GM21390 (cell line): ENCODE measurements around the gene MRM1.

Experiments
- ATAC-seq: cut with Tn5 transposase; IDR thresholded peaks from one replicate; pipeline ENCODE4 v1.9.1; 2021; ENCODE audit not compliant: unreplicated experiment

The MRM1 gene

DNA sequence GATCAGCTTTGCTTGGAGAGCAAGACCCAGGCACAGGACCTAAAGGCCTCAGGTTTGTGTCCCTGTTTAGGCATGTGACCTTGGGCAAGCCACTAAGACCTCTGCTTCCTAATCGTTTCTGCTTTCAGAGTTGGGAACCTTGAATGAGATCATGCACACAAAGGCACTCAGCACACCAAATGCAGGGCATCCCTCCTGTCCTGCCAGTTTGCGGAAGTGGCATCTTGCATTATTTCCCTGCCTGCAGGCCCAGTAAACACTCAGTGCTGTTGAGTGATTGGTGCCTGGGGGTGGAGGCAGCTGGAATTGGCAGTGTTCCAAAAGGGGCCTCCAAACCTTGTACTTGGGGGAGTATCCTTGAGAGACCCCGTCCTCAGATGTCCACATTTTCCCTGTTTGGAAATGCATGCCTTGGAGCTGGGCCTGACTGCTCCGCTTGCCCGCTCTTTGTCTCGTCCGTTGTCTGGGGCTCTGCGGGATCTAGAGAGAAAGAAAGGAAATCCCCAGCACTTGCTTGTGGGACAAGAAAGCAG, 28.7 kb downstream of the MRM1 start:
- ATAC-seq = no peak

DNA sequence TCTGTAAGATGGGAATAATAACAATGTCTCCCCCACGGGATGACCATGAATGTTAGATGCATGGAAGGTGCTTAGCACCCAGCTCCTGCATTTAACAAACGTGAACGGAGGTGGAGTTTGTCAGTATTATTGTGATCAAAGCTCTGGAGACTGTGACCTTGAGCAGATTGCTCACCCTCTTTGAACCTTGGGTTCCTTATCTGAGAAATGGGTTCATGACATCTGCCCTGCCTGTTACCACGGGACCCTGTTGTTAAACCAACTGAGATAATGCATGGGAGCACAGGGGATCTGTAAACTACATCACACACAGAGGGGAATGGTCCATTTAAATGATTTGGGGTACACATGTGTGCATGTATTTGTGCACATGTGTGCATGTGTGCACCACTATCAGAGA, 29.6 kb downstream of the MRM1 start:
- ATAC-seq = no peak

GRCh38 chr17:36632916-36633771, 31.8 kb downstream of the MRM1 start:
- ATAC-seq = no peak

GRCh38 chr17:36640346-36640745, 39.0 kb downstream of the MRM1 start:
- no peak for ATAC-seq

DNA sequence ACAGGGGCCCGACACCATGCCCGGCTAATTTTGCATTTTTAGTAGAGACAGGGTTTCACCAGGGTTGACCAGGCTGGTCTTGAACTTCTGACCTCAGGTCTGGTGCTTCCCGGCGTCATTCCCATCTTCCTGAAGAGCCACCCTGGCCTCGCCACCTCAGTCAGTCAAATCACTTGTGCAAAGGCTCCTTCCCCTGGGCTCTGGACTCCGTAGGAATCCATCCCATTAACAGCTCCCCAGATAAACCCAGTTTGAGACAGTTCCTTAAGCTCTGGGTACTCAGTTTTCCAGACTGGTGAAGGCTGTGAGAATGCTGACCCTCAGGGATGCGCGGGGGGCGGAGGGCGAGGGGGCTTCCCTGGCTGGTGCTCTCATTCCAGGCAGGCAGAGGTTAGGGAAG, 39.5 kb downstream of the MRM1 start:
- no peak for ATAC-seq

- ATAC-seq = no peak
Observed at GRCh38 chr17:36641331-36641876, 40.0 kb downstream of the MRM1 start.

DNA sequence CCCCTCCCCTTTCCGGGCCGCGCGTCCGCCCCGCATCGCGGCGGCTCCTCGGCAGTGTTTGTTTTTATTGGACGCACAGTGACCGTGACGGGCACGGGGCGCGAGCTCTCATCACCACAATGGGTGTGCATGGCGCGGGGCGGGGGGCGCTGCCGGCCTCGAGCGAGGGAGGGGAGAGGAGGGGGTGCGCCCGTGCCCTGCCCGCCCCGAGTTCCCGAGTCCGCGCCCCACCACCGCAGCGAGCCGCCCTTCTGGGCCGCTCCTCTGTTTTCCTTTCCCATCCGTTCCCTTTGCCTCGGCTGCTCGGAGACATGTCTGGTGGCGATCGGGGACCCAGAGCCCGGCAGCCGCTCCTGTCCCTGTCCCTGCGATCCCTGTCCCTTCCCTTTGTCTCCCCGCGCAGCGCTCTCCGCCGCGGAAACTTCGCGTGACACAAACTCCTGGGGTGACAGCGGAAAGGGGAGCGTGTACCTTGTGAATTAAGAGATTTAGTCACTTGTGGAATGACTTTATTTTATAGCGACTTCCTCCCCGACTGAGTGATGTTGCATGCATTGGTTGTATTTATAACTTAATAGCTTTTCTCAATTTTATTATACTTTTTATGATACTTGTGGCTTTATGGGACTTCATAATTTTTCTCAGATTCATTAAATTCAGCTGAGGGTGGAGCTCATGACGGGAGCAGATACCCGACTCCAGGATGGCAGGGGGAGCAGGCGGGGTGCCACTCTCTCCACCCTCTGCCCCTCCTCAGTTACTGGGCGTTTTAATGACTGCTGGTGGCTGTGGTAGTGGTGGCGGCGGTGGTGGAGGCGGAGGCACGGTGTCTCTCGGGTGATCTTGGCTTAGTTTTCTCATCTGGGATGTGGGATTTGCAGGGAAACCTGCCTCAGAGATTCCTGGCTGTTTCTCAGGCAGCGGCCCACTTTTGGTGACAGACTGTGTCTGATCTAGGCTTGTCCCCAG, 40.8 kb downstream of the MRM1 start:
- no peak for ATAC-seq

- ATAC-seq = no peak
Observed at GRCh38 chr17:36643086-36643685, 41.8 kb downstream of the MRM1 start.

- ATAC-seq = no peak
Observed at GRCh38 chr17:36645422-36645821, 44.0 kb downstream of the MRM1 start.

- no peak for ATAC-seq
Observed at GRCh38 chr17:36647636-36648035, 46.3 kb downstream of the MRM1 start.

GRCh38 chr17:36650096-36650775, 48.9 kb downstream of the MRM1 start:
- no peak for ATAC-seq

- ATAC-seq = no peak
Observed at GRCh38 chr17:36653374-36653773, 52.0 kb downstream of the MRM1 start.

GRCh38 chr17:36653856-36654255, 52.5 kb downstream of the MRM1 start:
- no peak for ATAC-seq

DNA sequence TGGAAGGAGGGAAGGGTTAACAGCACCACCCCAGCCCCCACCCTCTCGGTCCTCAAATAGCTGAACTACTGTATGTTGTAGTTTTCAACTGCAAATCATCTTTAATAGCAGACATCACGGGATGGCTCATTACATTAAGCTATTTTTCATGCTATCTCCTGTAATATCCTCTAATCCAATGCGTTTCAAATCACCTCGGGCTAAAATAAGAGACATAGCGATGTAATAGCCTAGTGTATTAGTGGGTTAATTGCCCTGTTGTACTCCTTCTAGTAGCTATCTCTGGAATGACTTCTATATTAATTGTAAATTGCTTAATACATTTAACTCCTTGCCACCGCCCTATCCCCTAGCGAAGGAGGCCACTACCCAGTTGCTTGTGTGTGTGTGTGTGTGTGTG, 54.3 kb downstream of the MRM1 start:
- ATAC-seq = no peak

- ATAC-seq = no peak
Observed at GRCh38 chr17:36657390-36657762, 56.0 kb downstream of the MRM1 start.

DNA sequence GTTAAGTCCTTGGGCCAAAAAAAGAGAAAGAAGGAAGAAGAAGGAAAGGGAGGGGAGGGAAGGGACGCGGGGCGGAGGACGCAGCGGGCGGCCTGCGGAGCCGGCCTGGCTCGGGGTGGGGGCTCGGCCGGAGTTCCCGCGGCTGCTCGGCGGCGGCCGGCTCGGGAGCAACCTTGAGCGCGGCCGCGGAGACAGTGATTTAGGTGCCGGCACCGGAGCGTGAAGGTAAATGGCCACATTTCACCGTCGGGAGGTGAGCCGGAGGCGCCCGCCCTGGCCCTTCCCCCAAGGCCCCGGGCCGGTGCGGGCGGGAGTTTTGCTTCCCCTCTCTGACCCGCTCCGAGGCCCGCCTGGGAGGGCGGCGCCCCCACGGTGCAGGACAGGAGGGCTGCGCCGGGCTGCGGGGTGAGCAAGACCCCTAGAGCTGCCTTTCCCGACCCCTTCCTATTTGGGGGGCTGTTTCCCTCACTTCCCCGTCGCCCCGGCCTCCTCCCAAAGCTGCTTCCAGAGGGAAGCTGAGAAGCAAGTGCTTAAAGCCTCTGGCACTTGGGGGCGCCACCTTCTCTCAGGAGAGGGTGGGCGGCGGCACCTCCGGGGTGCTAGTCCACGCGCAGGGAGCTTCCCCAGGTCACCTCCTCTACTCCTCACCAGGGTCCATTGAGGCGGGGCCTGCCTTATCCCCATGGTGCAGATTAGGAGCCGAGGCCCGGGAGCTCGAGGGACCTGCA, 56.5 kb downstream of the MRM1 start:
- no peak for ATAC-seq
